ENCODE data around the gene PLXNA2. TPM values are rescaled to one million over a fixed set of nuclear protein-coding genes. Genes with fewer than 3 reads are reported as not detected.
A peak's percentile ranks its signal among the peaks of the same experiment; 100 is the strongest.

PLXNA2 gene
- total and polyA plus RNA-seq, 2 donors (not counting 3 experiments of a cell fraction or from before 2014, with no cell fraction given), result 42.6 to 229 TPM

DNA sequence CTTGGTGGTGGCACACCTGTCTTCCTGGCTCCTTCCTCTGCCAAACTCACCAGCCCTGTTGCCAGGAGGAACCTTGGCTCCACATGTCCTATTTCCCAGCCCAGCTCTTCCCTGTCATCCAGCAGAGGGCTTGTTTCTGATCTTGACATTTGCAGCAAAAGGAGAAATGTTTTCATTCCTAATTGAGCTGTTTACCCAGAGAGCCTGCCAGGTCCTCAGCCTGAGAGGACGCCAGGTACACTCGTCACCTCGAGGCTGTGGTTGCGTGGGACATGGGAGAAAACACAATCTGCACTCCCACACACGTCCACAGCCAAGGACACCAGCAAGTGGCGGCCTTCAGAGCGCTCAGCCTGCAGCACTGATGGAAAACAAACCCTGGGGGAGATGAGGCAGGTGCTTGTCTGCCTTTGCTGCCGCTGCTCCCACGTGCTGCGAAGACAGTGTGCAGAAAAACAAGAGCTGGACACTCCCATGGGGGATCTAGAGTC is 200.4 kb downstream of the PLXNA2 start:
- ChIA-PET POLR2A (no interaction called here), CTCF (interaction anchor here (1.0 to 2.5 kb wide), 2 partner anchors 22 to 201 kb away, joined by 4 to 10 read pairs; no protein-coding TSS in a partner anchor)
- TF ChIP-seq, protein P1, sequence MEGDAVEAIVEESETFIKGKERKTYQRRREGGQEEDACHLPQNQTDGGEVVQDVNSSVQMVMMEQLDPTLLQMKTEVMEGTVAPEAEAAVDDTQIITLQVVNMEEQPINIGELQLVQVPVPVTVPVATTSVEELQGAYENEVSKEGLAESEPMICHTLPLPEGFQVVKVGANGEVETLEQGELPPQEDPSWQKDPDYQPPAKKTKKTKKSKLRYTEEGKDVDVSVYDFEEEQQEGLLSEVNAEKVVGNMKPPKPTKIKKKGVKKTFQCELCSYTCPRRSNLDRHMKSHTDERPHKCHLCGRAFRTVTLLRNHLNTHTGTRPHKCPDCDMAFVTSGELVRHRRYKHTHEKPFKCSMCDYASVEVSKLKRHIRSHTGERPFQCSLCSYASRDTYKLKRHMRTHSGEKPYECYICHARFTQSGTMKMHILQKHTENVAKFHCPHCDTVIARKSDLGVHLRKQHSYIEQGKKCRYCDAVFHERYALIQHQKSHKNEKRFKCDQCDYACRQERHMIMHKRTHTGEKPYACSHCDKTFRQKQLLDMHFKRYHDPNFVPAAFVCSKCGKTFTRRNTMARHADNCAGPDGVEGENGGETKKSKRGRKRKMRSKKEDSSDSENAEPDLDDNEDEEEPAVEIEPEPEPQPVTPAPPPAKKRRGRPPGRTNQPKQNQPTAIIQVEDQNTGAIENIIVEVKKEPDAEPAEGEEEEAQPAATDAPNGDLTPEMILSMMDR (IDR thresholded peaks at IDR 0.05; ENCODE audit: extremely low read depth in 1 of 2, insufficient read depth in 1 of 2, low read depth in 1 of 2, low read length in 2 of 2), result no peak
- TF ChIP-seq POLR2AphosphoS5 (IDR thresholded peaks at IDR 0.05; ENCODE audit: insufficient read depth, low read depth, low read length) (no peak), JUN (IDR thresholded peaks at IDR 0.05; ENCODE audit: borderline replicate concordance, insufficient read depth, insufficient read length, low read depth) (no peak)
- Histone ChIP-seq H3K27ac (ENCODE audit: insufficient read depth, low read depth, low read length) (no peak overlapping the region), H3K9me1 (replicated peaks; ENCODE audit: control insufficient read depth, extremely low read depth, insufficient read depth, low read length) (no peaks in the 10 kb centered on the region), H3K27me3 (ENCODE audit: control insufficient read depth in 2 of 2, insufficient read depth in 2 of 2, low read length in 2 of 2) (no peaks in the 10 kb centered on the region), H4K20me1 (replicated peaks; ENCODE audit: control insufficient read depth, extremely low read depth, insufficient read depth, low read length) (no peaks in the 10 kb centered on the region), H3K4me2 (ENCODE audit: insufficient read depth, low read length) (no peak overlapping the region), H3K79me2 (ENCODE audit: control insufficient read depth, insufficient read depth, low read length) (no peaks in the 10 kb centered on the region), H2AFZ (ENCODE audit: low read depth, low read length) (no peak overlapping the region), H3K4me1 (ENCODE audit: control insufficient read depth, extremely low read depth, insufficient read depth, low read length) (no peaks in the 10 kb centered on the region), H3K4me3 (replicated peaks in 1 of 3; ENCODE audit: insufficient read depth in 1 of 3, low read depth in 1 of 3, low read length in 3 of 3) (no peak overlapping the region), H3K9me3 (replicated peaks; ENCODE audit: control insufficient read depth, insufficient read depth, low read length) (no peaks in the 10 kb centered on the region), H3K9ac (replicated peaks; ENCODE audit: extremely low read depth, insufficient read depth, low read length) (no peak overlapping the region), H3K36me3 (ENCODE audit: control insufficient read depth in 2 of 2, extremely low read depth in 1 of 2, insufficient read depth in 2 of 2, low read length in 2 of 2) (peaks cover 56 to 81% of the 10 kb centered on the region in 2 experiments)
- no TSS peak for BruUV-seq (replicated peaks)
- no peak for DNase-seq (ENCODE audit: low read depth, low spot score)
- dilution Hi-C loops (cut with MboI; ENCODE audit: extremely low pct_ligation_motif_present, low sequenced_read_pairs) (no loop called here), intact Hi-C loops (cut with micrococcal nuclease) (no loop called here)
- no peak for FAIRE-seq

DNA sequence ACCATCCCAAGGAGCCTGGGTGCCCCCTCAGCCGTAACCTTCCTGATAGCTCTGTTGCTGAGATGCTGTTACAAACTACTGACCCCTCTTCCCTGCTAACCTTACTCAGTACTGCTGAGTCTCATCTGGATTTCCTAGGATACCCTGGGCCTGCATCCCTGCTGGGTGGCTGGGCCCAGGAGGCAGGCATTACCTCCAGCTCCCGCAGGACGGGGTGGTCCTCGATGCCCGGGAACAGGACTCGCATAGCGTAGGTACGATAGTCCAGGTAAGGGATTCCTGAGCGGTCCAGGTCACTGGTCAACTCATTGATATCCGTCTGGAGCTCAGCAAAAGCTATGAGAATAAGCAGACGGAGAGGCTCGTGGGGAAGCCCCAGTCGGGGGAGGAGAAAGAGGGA is 201.3 kb downstream of the PLXNA2 start:
- dilution Hi-C loops (cut with MboI; ENCODE audit: extremely low pct_ligation_motif_present, low sequenced_read_pairs) (no loop called here), intact Hi-C loops (cut with micrococcal nuclease) (no loop called here)
- CTCF ChIA-PET, result interaction anchor here (0.9 to 2.5 kb wide), 3 partner anchors 14 to 197 kb away, joined by 3 to 10 read pairs (median 4); no protein-coding TSS in a partner anchor
- no peak for FAIRE-seq
- Histone ChIP-seq H3K79me2 (ENCODE audit: control insufficient read depth, insufficient read depth, low read length) (no peaks in the 10 kb centered on the region), H3K27ac (ENCODE audit: insufficient read depth, low read depth, low read length) (no peak overlapping the region), H3K4me2 (ENCODE audit: insufficient read depth, low read length) (no peak overlapping the region), H3K9me3 (replicated peaks; ENCODE audit: control insufficient read depth, insufficient read depth, low read length) (no peaks in the 10 kb centered on the region), H4K20me1 (replicated peaks; ENCODE audit: control insufficient read depth, extremely low read depth, insufficient read depth, low read length) (no peaks in the 10 kb centered on the region), H3K9me1 (replicated peaks; ENCODE audit: control insufficient read depth, extremely low read depth, insufficient read depth, low read length) (no peaks in the 10 kb centered on the region), H3K4me3 (replicated peaks in 1 of 3; ENCODE audit: insufficient read depth in 1 of 3, low read depth in 1 of 3, low read length in 3 of 3) (no peak overlapping the region), H2AFZ (ENCODE audit: low read depth, low read length) (no peak overlapping the region), H3K27me3 (ENCODE audit: control insufficient read depth in 2 of 2, insufficient read depth in 2 of 2, low read length in 2 of 2) (no peaks in the 10 kb centered on the region), H3K9ac (replicated peaks; ENCODE audit: extremely low read depth, insufficient read depth, low read length) (no peak overlapping the region), H3K36me3 (ENCODE audit: control insufficient read depth in 2 of 2, extremely low read depth in 1 of 2, insufficient read depth in 2 of 2, low read length in 2 of 2) (peaks cover 56 to 81% of the 10 kb centered on the region in 2 experiments), H3K4me1 (ENCODE audit: control insufficient read depth, extremely low read depth, insufficient read depth, low read length) (no peaks in the 10 kb centered on the region)
- TSS peak; percentile 5 for BruUV-seq (replicated peaks)
- POLR2A ChIA-PET, result no interaction called here
- TF ChIP-seq POLR2AphosphoS5 (IDR thresholded peaks at IDR 0.05; ENCODE audit: insufficient read depth, low read depth, low read length), result no peak
- TF ChIP-seq POLR2A (IDR thresholded peaks at IDR 0.05; ENCODE audit: low read depth, low read length), result no peak
- TF ChIP-seq, protein P1 (IDR thresholded peaks at IDR 0.05; ENCODE audit: extremely low read depth in 1 of 2, insufficient read depth in 1 of 2, low read depth in 1 of 2, low read length in 2 of 2), result no peak
- TF ChIP-seq JUN (IDR thresholded peaks at IDR 0.05; ENCODE audit: borderline replicate concordance, insufficient read depth, insufficient read length, low read depth), result no peak
- TF ChIP-seq, protein P2, sequence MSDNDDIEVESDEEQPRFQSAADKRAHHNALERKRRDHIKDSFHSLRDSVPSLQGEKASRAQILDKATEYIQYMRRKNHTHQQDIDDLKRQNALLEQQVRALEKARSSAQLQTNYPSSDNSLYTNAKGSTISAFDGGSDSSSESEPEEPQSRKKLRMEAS (IDR thresholded peaks at IDR 0.05; ENCODE audit: insufficient read depth, insufficient read length), result no peak
- TF ChIP-seq GATA2 (IDR thresholded peaks at IDR 0.05; ENCODE audit: insufficient read depth, insufficient read length, low read depth, low read length), result no peak
- no peak for TF ChIP-seq FOS (IDR thresholded peaks at IDR 0.05; ENCODE audit: borderline replicate concordance, insufficient read depth, low read length)
- TF ChIP-seq MYC (IDR thresholded peaks at IDR 0.05; ENCODE audit: low read depth, low read length), result no peak
- no peak for TF ChIP-seq EZH2 (IDR thresholded peaks at IDR 0.05; ENCODE audit: borderline replicate concordance, low read depth, low read length, severe bottlenecking)
- no peak for DNase-seq (ENCODE audit: low read depth, low spot score)
